ENCODE results near the gene DNTT. TPM values are rescaled to one million over a fixed set of nuclear protein-coding genes. Genes with fewer than 3 reads are reported as not detected.

DNTT gene
- total and polyA plus RNA-seq, 3 donors from 2014 or later, result 0.31 to 0.94 TPM; not detected in 1

- Histone ChIP-seq H3K27ac (no peak overlapping the region), H3K4me3 (no peak overlapping the region), H3K9me3 (no peaks in the 10 kb centered on the region), H3K27me3 (no peaks in the 10 kb centered on the region), H3K36me3 (ENCODE audit: low read depth, missing control alignments) (no peaks in the 10 kb centered on the region), H3K4me1 (no peaks in the 10 kb centered on the region)
- DNase-seq, result no peak
- intact Hi-C loops (cut with DNase I; ENCODE audit: low total_unique reads), result no loop called here
- WGBS, 2 donors, result 83 to 93% methylated on average over 3 of the region's 3 CpGs
- TF ChIP-seq POLR2A (IDR thresholded peaks at IDR 0.05) (no peak), CTCF (IDR thresholded peaks at IDR 0.05) (no peak)
These were observed 7.0 kb downstream of the DNTT start for GRCh38 chr10:96311180-96311715.

GRCh38 chr10:96313344-96313743, 9.1 kb downstream of the DNTT start:
- intact Hi-C loops (cut with DNase I; ENCODE audit: low total_unique reads), result no loop called here

GRCh38 chr10:96317067-96317833, 13.0 kb downstream of the DNTT start:
- WGBS, 2 donors, result 85 to 86% methylated on average over 4 of the region's 4 CpGs
- intact Hi-C loops (cut with DNase I; ENCODE audit: low total_unique reads), result no loop called here
- Histone ChIP-seq H3K27me3 (no peaks in the 10 kb centered on the region), H3K4me3 (no peak overlapping the region), H3K27ac (no peak overlapping the region), H3K9me3 (no peaks in the 10 kb centered on the region), H3K4me1 (no peaks in the 10 kb centered on the region), H3K36me3 (ENCODE audit: low read depth, missing control alignments) (no peaks in the 10 kb centered on the region)
- TF ChIP-seq CTCF (IDR thresholded peaks at IDR 0.05), result no peak
- TF ChIP-seq POLR2A (IDR thresholded peaks at IDR 0.05), result no peak
- no peak for DNase-seq

More at GRCh38 chr10:96313344-96313743, 9.1 kb downstream of the DNTT start:
- no peak for DNase-seq
- Histone ChIP-seq H3K27ac (no peak overlapping the region), H3K4me1 (no peaks in the 10 kb centered on the region), H3K27me3 (no peaks in the 10 kb centered on the region), H3K9me3 (no peaks in the 10 kb centered on the region), H3K4me3 (no peak overlapping the region), H3K36me3 (ENCODE audit: low read depth, missing control alignments) (no peaks in the 10 kb centered on the region)
- no peak for TF ChIP-seq CTCF (IDR thresholded peaks at IDR 0.05)
- no peak for TF ChIP-seq POLR2A (IDR thresholded peaks at IDR 0.05)
- WGBS, 2 donors, result 76 to 77% methylated on average over 2 of the region's 2 CpGs

GRCh38 chr10:96319754-96320474, 15.7 kb downstream of the DNTT start:
- H3K9me3 ChIP-seq, result no peaks in the 10 kb centered on the region
- H3K27me3 ChIP-seq, result no peaks in the 10 kb centered on the region
- no peaks in the 10 kb centered on the region for H3K36me3 ChIP-seq (ENCODE audit: low read depth, missing control alignments)
- H3K4me3 ChIP-seq, result no peak overlapping the region
- no peak for TF ChIP-seq CTCF (IDR thresholded peaks at IDR 0.05)
- no peak for TF ChIP-seq POLR2A (IDR thresholded peaks at IDR 0.05)
- WGBS, 2 donors, result 51 to 54% methylated on average over 3 of the region's 3 CpGs
- no peaks in the 10 kb centered on the region for H3K4me1 ChIP-seq
- DNase-seq, result no peak
- no peak overlapping the region for H3K27ac ChIP-seq
- intact Hi-C loops (cut with DNase I; ENCODE audit: low total_unique reads), result no loop called here

Data from testis (tissue), 3 donors.